ENCODE data around the gene TXNDC12.
"Not testable (repeated sequence)": the region's sequence is repeated elsewhere in the genome, so short reads cannot be mapped to it uniquely, and the experiment has no call there.

TXNDC12 gene

GRCh38 chr1:52055066-52055865, at the start of gene TXNDC12:
TSS of gene TXNDC12 (minus strand) at chr1:52055191. CDS start at chr1:52055096, 95 bp downstream.
- H3K4me3 ChIP-seq (ENCODE audit: low read depth, low read length): peak within 1 kb of the TSS; percentile 95

GRCh38 chr1:52102336-52103013, 47.5 kb upstream of the TXNDC12 start:
- no peak overlapping the region for H3K4me3 ChIP-seq (ENCODE audit: low read depth, low read length)

- no peak overlapping the region for H3K4me3 ChIP-seq (ENCODE audit: low read depth, low read length)
Observed at GRCh38 chr1:52098139-52098871, 43.3 kb upstream of the TXNDC12 start.

GRCh38 chr1:52096216-52096615, 41.2 kb upstream of the TXNDC12 start:
- H3K4me3 ChIP-seq (ENCODE audit: low read depth, low read length): no peak overlapping the region

- not testable (repeated sequence) for H3K4me3 ChIP-seq (ENCODE audit: low read depth, low read length)
Observed at GRCh38 chr1:52094300-52094699, 39.3 kb upstream of the TXNDC12 start.

GRCh38 chr1:52087892-52088291, 32.9 kb upstream of the TXNDC12 start:
- H3K4me3 ChIP-seq (ENCODE audit: low read depth, low read length): not testable (repeated sequence)

GRCh38 chr1:52080014-52080415, 25.0 kb upstream of the TXNDC12 start:
- no peak overlapping the region for H3K4me3 ChIP-seq (ENCODE audit: low read depth, low read length)

- H3K4me3 ChIP-seq (ENCODE audit: low read depth, low read length): not testable (repeated sequence)
Observed at GRCh38 chr1:52077277-52077676, 22.3 kb upstream of the TXNDC12 start.

GRCh38 chr1:52072291-52072690, 17.3 kb upstream of the TXNDC12 start:
- H3K4me3 ChIP-seq (ENCODE audit: low read depth, low read length): no peak overlapping the region

GRCh38 chr1:52070704-52071103, 15.7 kb upstream of the TXNDC12 start:
- no peak overlapping the region for H3K4me3 ChIP-seq (ENCODE audit: low read depth, low read length)

GRCh38 chr1:52063192-52063591, 8.2 kb upstream of the TXNDC12 start:
- no peak overlapping the region for H3K4me3 ChIP-seq (ENCODE audit: low read depth, low read length)

- H3K4me3 ChIP-seq (ENCODE audit: low read depth, low read length): no peak overlapping the region
Observed at GRCh38 chr1:52060822-52061221, 5.8 kb upstream of the TXNDC12 start.

- H3K4me3 ChIP-seq (ENCODE audit: low read depth, low read length): no peak overlapping the region
Observed at GRCh38 chr1:52059888-52060287, 4.9 kb upstream of the TXNDC12 start.

GRCh38 chr1:52059321-52059720, 4.3 kb upstream of the TXNDC12 start:
- no peak overlapping the region for H3K4me3 ChIP-seq (ENCODE audit: low read depth, low read length)

GRCh38 chr1:52057876-52058415, 3.0 kb upstream of the TXNDC12 start:
- peak overlapping the region; percentile 95 for H3K4me3 ChIP-seq (ENCODE audit: low read depth, low read length)

GRCh38 chr1:52057255-52057654, 2.3 kb upstream of the TXNDC12 start:
- H3K4me3 ChIP-seq (ENCODE audit: low read depth, low read length): peak overlapping the region; percentile 95

GRCh38 chr1:52056937-52057231, 1.9 kb upstream of the TXNDC12 start:
- peak overlapping the region; percentile 95 for H3K4me3 ChIP-seq (ENCODE audit: low read depth, low read length)

- H3K4me3 ChIP-seq (ENCODE audit: low read depth, low read length): peak within 1 kb of the TSS; percentile 95
Observed at GRCh38 chr1:52056163-52056936, 1.4 kb upstream of the TXNDC12 start, which contains the start of gene BTF3L4. TSS of gene BTF3L4 (plus strand) at chr1:52056295. CDS start at chr1:52059848, 3,553 bp downstream.

GRCh38 chr1:52055866-52056162, 823 bp upstream of the TXNDC12 start:
- peak overlapping the region; percentile 95 for H3K4me3 ChIP-seq (ENCODE audit: low read depth, low read length)

GRCh38 chr1:52054496-52055065, 410 bp downstream of the TXNDC12 start:
- H3K4me3 ChIP-seq (ENCODE audit: low read depth, low read length): peak overlapping the region; percentile 95
